ENCODE data around the gene PTPRT.

The PTPRT gene

GRCh38 chr20:42204109-42204660 is 985.5 kb downstream of the PTPRT start:
- peak; percentile 13 for DNase-seq
- no peaks in the 10 kb centered on the region for H3K36me3 Mint-ChIP-seq (ENCODE audit: low read depth)
- no peak overlapping the region for H3K27ac Mint-ChIP-seq
- H3K4me1 Mint-ChIP-seq = peaks cover 4% of the 10 kb centered on the region
- peak; percentile 44 for TF ChIP-seq CTCF (IDR thresholded peaks at IDR 0.05)
- H3K9me3 Mint-ChIP-seq = peaks cover 5% of the 10 kb centered on the region
- H3K4me3 Mint-ChIP-seq = no peak overlapping the region
- H3K27me3 Mint-ChIP-seq (ENCODE audit: low read depth, poor library complexity) = peaks cover 12% of the 10 kb centered on the region

GRCh38 chr20:42197599-42197998 is 992.1 kb downstream of the PTPRT start:
- Mint-ChIP-seq H3K36me3 (ENCODE audit: low read depth) (no peaks in the 10 kb centered on the region), H3K4me3 (no peak overlapping the region), H3K27ac (no peak overlapping the region), H3K27me3 (ENCODE audit: low read depth, poor library complexity) (peaks cover 9% of the 10 kb centered on the region), H3K9me3 (no peaks in the 10 kb centered on the region), H3K4me1 (peaks cover under 1% of the 10 kb centered on the region)
- DNase-seq = no peak
- no peak for TF ChIP-seq CTCF (IDR thresholded peaks at IDR 0.05)

- Mint-ChIP-seq H3K4me3 (no peak overlapping the region), H3K4me1 (peaks cover 7% of the 10 kb centered on the region), H3K36me3 (ENCODE audit: low read depth) (no peaks in the 10 kb centered on the region), H3K9me3 (no peaks in the 10 kb centered on the region), H3K27me3 (ENCODE audit: low read depth, poor library complexity) (peaks cover 2% of the 10 kb centered on the region), H3K27ac (no peak overlapping the region)
- no peak for DNase-seq
- TF ChIP-seq CTCF (IDR thresholded peaks at IDR 0.05) = no peak
Measured at GRCh38 chr20:42193119-42193518, 996.6 kb downstream of the PTPRT start.

- no peaks in the 10 kb centered on the region for H3K9me3 Mint-ChIP-seq
- DNase-seq = no peak
- H3K36me3 Mint-ChIP-seq (ENCODE audit: low read depth) = no peaks in the 10 kb centered on the region
- peaks cover 7% of the 10 kb centered on the region for H3K4me1 Mint-ChIP-seq
- peaks cover 4% of the 10 kb centered on the region for H3K27me3 Mint-ChIP-seq (ENCODE audit: low read depth, poor library complexity)
- H3K4me3 Mint-ChIP-seq = no peak overlapping the region
- TF ChIP-seq CTCF (IDR thresholded peaks at IDR 0.05) = no peak
- H3K27ac Mint-ChIP-seq = no peak overlapping the region
Measured at GRCh38 chr20:42192321-42192720, 997.4 kb downstream of the PTPRT start.

- peaks cover 4% of the 10 kb centered on the region for H3K27me3 Mint-ChIP-seq (ENCODE audit: low read depth, poor library complexity)
- no peak for DNase-seq
- no peaks in the 10 kb centered on the region for H3K9me3 Mint-ChIP-seq
- no peaks in the 10 kb centered on the region for H3K36me3 Mint-ChIP-seq (ENCODE audit: low read depth)
- H3K4me3 Mint-ChIP-seq = no peak overlapping the region
- no peak overlapping the region for H3K27ac Mint-ChIP-seq
- H3K4me1 Mint-ChIP-seq = peaks cover 7% of the 10 kb centered on the region
- TF ChIP-seq CTCF (IDR thresholded peaks at IDR 0.05) = no peak
Measured at GRCh38 chr20:42191140-42191860, 998.4 kb downstream of the PTPRT start.

GRCh38 chr20:42190084-42190483 is 999.6 kb downstream of the PTPRT start:
- Mint-ChIP-seq H3K36me3 (ENCODE audit: low read depth) (no peaks in the 10 kb centered on the region), H3K4me1 (peaks cover 7% of the 10 kb centered on the region), H3K9me3 (no peaks in the 10 kb centered on the region), H3K27me3 (ENCODE audit: low read depth, poor library complexity) (peaks cover 10% of the 10 kb centered on the region), H3K4me3 (no peak overlapping the region), H3K27ac (no peak overlapping the region)
- DNase-seq = no peak
- TF ChIP-seq CTCF (IDR thresholded peaks at IDR 0.05) = no peak

All from nephron progenitor cell (in vitro differentiated cells).